AG09319 (cell line): ENCODE results near the gene GLRX3.

ENCODE experiments used
- DNase-seq: peaks from one replicate; pipeline ENCODE4 v3.0.0-alpha.2; 2010; ENCODE audit warnings: low read depth; ENCODE audit errors: extremely low read depth
- TF ChIP-seq, protein P1 (sequence below): IDR thresholded peaks from 2 replicates; pipeline ENCODE4 v1.5.1; 2011; ENCODE audit warnings: low read depth, mild to moderate bottlenecking, inconsistent platforms, low read length, moderate library complexity

GLRX3 gene

GRCh38 chr10:130213286-130214080, 77.3 kb downstream of the GLRX3 start:
- no peak for DNase-seq
- TF ChIP-seq, protein P1, sequence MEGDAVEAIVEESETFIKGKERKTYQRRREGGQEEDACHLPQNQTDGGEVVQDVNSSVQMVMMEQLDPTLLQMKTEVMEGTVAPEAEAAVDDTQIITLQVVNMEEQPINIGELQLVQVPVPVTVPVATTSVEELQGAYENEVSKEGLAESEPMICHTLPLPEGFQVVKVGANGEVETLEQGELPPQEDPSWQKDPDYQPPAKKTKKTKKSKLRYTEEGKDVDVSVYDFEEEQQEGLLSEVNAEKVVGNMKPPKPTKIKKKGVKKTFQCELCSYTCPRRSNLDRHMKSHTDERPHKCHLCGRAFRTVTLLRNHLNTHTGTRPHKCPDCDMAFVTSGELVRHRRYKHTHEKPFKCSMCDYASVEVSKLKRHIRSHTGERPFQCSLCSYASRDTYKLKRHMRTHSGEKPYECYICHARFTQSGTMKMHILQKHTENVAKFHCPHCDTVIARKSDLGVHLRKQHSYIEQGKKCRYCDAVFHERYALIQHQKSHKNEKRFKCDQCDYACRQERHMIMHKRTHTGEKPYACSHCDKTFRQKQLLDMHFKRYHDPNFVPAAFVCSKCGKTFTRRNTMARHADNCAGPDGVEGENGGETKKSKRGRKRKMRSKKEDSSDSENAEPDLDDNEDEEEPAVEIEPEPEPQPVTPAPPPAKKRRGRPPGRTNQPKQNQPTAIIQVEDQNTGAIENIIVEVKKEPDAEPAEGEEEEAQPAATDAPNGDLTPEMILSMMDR: no peak

GRCh38 chr10:130214431-130214830, 78.2 kb downstream of the GLRX3 start:
- TF ChIP-seq, protein P1: no peak

DNA sequence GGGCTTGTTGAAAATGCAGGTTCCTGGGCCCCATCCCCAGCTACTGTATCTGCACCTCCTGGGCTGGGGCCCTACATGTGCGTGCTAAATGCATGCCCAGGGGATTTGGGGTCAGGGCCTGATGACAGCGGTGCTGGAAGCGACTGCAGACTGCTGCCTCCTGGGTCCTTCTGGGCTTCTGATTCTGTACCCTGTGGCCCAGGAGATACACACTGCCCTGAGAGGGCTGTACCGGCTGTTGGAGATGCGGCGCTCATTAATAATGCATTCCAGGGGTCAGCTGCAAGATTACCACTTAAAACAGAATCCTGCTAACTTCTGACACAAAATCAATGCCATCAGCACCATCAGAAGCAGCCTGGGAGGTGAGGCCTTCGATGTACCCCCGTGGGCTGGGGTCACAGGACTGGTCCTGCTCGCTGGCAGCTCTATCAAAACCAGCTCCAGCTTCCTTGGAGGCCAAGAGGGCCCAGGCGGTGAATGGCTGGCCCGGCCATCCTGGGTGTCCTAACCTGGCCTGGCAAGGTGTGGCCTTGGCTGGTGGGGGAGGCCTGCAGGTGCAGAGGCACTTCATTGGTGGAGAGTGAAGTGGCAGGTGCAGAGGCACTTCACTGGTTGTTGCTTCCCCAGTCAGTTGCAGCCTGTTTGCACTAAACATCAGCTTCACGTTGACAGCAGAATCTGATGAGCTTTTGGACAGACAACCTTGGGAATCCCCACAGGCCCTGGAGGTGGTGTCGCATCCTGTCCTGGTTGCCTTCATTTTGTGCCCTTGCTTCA, 79.2 kb downstream of the GLRX3 start:
- TF ChIP-seq, protein P1: no peak
- no peak for DNase-seq

More at GRCh38 chr10:130214431-130214830, 78.2 kb downstream of the GLRX3 start:
- DNase-seq: no peak

GRCh38 chr10:130215931-130216231, 79.7 kb downstream of the GLRX3 start:
- no peak for DNase-seq
- TF ChIP-seq, protein P1: no peak

- no peak for DNase-seq
- TF ChIP-seq, protein P1: no peak
Measured at GRCh38 chr10:130218181-130218641, 82.0 kb downstream of the GLRX3 start.

- DNase-seq: no peak
Measured at GRCh38 chr10:130218936-130219335, 82.7 kb downstream of the GLRX3 start.

More at GRCh38 chr10:130218936-130219335, 82.7 kb downstream of the GLRX3 start:
- TF ChIP-seq, protein P1: no peak
